Calu3 (cell line): ENCODE results near the gene MPZL1. TPM values are rescaled to one million over a fixed set of nuclear protein-coding genes. Genes with fewer than 3 reads are reported as not detected.

Experiments used
- BruUV-seq: library from RNA; stranded (reverse); fragments of 400-500 nt; replicated peaks from 2 replicates; lab custom pipeline; 2021; lab: Mats Ljungman, UMichigan
- CTCF ChIA-PET: fragments of 300-600 bp; sonication (Branson Sonifier 250); formaldehyde crosslinking; loops from one replicate; lab custom pipeline; 2022; ENCODE audit warnings: antibody characterized with exemption; lab: Charles Lee
- DNase-seq: peaks from one replicate; pipeline ENCODE4 v3.0.0; 2022
- H3K27ac Mint-ChIP-seq: one replicate; pipeline ENCODE4 v1.8.0; 2022; ENCODE audit warnings: mixed read lengths; ENCODE audit not compliant: unreplicated experiment
- H3K27me3 Mint-ChIP-seq: one replicate; pipeline ENCODE4 v1.8.0; 2022; ENCODE audit warnings: mixed read lengths; ENCODE audit not compliant: unreplicated experiment
- H3K36me3 Mint-ChIP-seq: one replicate; pipeline ENCODE4 v1.8.0; 2022; ENCODE audit warnings: mild to moderate bottlenecking, moderate library complexity, mixed read lengths; ENCODE audit not compliant: insufficient read depth, unreplicated experiment
- H3K4me1 Mint-ChIP-seq: one replicate; pipeline ENCODE4 v1.8.0; 2022; ENCODE audit warnings: mild to moderate bottlenecking, low read depth, mixed read lengths; ENCODE audit not compliant: unreplicated experiment
- H3K4me3 Mint-ChIP-seq: one replicate; pipeline ENCODE4 v1.8.0; 2022; ENCODE audit warnings: mild to moderate bottlenecking, low read depth, moderate library complexity, mixed read lengths; ENCODE audit not compliant: unreplicated experiment
- H3K9me3 Mint-ChIP-seq: one replicate; pipeline ENCODE4 v1.8.0; 2022; ENCODE audit warnings: low read depth, mixed read lengths; ENCODE audit not compliant: unreplicated experiment
- intact Hi-C: fragments of 100-400 bp; cut with micrococcal nuclease; formaldehyde crosslinking; loops from one replicate; pipeline ENCODE4 v1.10.0; 2022; ENCODE audit not compliant: unreplicated experiment
- total RNA-seq: library from RNA; stranded (reverse); gene quantifications from 2 replicates; pipeline ENCODE4 v1.2.3, GENCODE V29; 2022
- TF ChIP-seq, protein P1 (sequence below): fragments of 200-600 bp; IDR thresholded peaks from one replicate; pipeline ENCODE4 v1.8.0; 2022; ENCODE audit warnings: antibody characterized with exemption; ENCODE audit not compliant: unreplicated experiment

MPZL1 gene
- total RNA-seq, 1 experiment from 2014 or later = 139 TPM

DNA sequence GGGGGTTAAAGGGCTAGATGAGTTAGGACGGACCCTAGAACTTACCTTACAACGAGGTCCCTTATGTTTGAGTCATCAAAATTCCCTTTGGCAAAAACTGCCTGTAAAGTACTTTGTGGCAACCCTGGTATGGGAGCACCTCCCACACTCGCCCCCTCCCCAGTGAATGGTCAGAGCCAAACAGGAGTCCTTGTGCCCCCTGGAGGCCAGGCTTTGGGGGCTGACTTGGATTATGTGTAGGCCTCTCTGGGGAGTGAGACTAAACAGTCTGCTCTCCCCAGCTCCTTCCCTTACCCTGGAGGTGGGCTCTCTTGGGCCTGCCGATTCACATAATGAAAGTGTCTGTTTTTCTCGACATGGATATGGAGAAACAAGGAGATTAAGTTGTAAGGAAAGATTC lies 110.9 kb downstream of the MPZL1 start:
- H3K4me3 Mint-ChIP-seq = no peak overlapping the region
- BruUV-seq = no TSS peak
- TF ChIP-seq, protein P1, sequence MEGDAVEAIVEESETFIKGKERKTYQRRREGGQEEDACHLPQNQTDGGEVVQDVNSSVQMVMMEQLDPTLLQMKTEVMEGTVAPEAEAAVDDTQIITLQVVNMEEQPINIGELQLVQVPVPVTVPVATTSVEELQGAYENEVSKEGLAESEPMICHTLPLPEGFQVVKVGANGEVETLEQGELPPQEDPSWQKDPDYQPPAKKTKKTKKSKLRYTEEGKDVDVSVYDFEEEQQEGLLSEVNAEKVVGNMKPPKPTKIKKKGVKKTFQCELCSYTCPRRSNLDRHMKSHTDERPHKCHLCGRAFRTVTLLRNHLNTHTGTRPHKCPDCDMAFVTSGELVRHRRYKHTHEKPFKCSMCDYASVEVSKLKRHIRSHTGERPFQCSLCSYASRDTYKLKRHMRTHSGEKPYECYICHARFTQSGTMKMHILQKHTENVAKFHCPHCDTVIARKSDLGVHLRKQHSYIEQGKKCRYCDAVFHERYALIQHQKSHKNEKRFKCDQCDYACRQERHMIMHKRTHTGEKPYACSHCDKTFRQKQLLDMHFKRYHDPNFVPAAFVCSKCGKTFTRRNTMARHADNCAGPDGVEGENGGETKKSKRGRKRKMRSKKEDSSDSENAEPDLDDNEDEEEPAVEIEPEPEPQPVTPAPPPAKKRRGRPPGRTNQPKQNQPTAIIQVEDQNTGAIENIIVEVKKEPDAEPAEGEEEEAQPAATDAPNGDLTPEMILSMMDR = no peak
- CTCF ChIA-PET = no interaction called here
- no peaks in the 10 kb centered on the region for H3K36me3 Mint-ChIP-seq
- DNase-seq = no peak
- no peaks in the 10 kb centered on the region for H3K27me3 Mint-ChIP-seq
- intact Hi-C loops = no loop called here
- H3K9me3 Mint-ChIP-seq = no peaks in the 10 kb centered on the region
- H3K27ac Mint-ChIP-seq = no peak overlapping the region
- H3K4me1 Mint-ChIP-seq = peaks cover 12% of the 10 kb centered on the region

DNA sequence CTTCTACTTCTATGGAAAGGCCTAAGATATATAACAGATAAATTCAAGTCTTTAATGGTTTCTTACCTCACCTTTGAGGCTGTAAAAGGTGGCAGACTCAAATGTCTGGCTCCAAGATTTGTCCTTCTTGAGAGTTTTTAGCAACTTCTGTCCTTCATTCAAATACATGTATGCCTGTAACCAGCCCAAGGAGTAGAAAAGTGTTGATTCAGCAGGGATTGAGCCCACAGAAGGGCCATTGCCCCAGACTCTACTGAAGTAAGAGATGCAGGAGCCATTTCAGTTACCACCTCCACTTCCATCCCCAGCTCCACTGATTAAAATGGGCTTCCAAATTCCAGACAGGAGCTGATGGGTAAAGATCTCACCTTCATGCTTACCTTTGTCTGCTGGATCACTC lies 112.1 kb downstream of the MPZL1 start:
- Mint-ChIP-seq H3K4me3 (no peak overlapping the region), H3K27ac (no peak overlapping the region), H3K9me3 (no peaks in the 10 kb centered on the region), H3K36me3 (no peaks in the 10 kb centered on the region), H3K4me1 (peaks cover 12% of the 10 kb centered on the region), H3K27me3 (peaks cover 9% of the 10 kb centered on the region)
- TF ChIP-seq, protein P1 = no peak
- intact Hi-C loops = no loop called here
- no TSS peak for BruUV-seq
- CTCF ChIA-PET = no interaction called here
- DNase-seq = no peak

DNA sequence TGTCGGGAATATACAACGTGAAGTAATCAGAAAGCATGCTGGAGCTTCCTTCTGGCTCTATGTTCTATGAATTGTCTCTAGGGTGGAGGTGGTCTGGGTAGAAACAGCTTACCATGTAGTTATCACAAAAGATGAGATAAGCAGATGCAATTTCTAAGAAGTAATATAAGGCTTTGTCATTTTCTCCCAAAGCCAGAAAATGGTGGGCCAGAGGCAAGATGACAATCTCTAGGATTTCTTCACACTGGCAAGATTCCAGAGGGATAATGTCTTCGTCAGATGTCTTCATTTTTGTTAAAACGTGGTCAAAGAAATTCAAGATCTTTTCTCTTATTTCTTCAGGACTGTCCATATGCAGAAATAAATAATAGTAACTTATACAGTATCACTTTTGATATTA lies 114.4 kb downstream of the MPZL1 start:
- H3K27ac Mint-ChIP-seq = no peak overlapping the region
- H3K4me1 Mint-ChIP-seq = no peaks in the 10 kb centered on the region
- peaks cover 16% of the 10 kb centered on the region for H3K27me3 Mint-ChIP-seq
- BruUV-seq = no TSS peak
- TF ChIP-seq, protein P1 = no peak
- H3K4me3 Mint-ChIP-seq = no peak overlapping the region
- CTCF ChIA-PET = no interaction called here
- no peaks in the 10 kb centered on the region for H3K36me3 Mint-ChIP-seq
- intact Hi-C loops = no loop called here
- no peak for DNase-seq
- no peaks in the 10 kb centered on the region for H3K9me3 Mint-ChIP-seq

DNA sequence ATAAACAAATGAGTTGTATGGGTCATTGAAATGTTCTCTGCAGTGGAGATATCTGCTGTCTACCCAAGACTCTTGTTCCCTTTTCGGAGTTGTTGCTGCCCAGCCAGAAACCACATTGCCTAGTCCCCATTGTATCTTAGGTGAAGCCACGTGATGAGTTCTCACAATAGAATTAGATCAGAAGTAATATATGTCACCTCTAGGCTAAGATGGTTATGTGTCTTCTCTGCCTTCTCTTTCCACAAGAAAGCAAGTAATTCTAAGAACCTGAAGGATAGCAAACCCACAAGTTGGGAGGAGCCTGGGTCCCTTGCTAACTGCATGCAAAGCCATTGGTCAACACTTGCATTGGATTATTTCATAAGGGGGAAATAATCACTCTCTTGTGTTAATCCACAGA lies 115.5 kb downstream of the MPZL1 start:
- intact Hi-C loops = no loop called here

More for the DNA sequence above, 115.5 kb downstream of the MPZL1 start:
- Mint-ChIP-seq H3K27ac (no peak overlapping the region), H3K27me3 (peaks cover 16% of the 10 kb centered on the region), H3K4me3 (no peak overlapping the region), H3K9me3 (no peaks in the 10 kb centered on the region), H3K4me1 (no peaks in the 10 kb centered on the region), H3K36me3 (no peaks in the 10 kb centered on the region)
- no TSS peak for BruUV-seq
- no peak for DNase-seq
- TF ChIP-seq, protein P1 = no peak
- CTCF ChIA-PET = no interaction called here
